Measurements from ENCODE around the gene XPA.
"Not testable (repeated sequence)": the region's sequence is repeated elsewhere in the genome, so short reads cannot be mapped to it uniquely, and the experiment has no call there.

XPA gene

DNA sequence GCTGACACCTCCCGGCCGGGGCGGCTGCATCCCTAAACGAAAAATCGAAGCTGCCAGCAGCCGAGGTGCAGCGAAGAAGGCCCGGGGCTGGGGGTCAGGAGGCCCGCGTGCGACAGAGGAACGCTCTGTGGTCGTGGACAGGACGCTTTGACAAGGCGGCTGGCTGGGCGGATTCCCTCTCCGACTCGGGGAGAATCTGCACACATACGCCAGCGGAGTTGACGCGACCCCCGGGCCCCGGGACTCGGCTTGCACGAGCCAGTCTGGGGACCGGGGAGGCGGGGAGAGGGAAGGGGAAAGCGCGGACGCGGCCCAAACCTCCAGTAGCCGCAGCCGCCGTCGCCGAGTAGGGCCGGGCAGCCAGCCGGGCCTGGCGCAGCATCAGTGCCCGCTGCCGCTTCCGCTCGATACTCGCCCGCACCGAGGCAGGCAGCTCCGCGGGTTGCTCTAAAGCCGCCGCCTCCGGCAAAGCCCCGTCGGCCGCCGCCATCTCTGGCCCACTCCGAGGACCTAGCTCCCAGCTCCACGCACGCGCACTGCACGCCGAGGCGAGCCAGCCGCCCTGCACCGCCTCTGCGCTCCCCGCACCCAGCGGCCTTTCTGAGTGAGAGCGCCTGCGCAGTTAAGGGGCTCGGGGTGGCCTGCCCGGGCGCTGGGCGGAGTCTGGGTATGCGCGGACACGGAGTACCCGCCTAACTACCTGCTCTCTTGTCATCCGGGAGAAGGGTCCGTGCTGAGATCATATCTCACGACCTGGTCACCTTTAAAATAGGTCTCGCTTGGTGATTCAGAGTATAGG lies at the start of gene XPA:
XPA (minus strand) TSS at position 538 of the 799 bp plus-strand sequence; CDS start at position 490, 48 bp downstream.
- DNase-seq: peak; percentile 81

DNA sequence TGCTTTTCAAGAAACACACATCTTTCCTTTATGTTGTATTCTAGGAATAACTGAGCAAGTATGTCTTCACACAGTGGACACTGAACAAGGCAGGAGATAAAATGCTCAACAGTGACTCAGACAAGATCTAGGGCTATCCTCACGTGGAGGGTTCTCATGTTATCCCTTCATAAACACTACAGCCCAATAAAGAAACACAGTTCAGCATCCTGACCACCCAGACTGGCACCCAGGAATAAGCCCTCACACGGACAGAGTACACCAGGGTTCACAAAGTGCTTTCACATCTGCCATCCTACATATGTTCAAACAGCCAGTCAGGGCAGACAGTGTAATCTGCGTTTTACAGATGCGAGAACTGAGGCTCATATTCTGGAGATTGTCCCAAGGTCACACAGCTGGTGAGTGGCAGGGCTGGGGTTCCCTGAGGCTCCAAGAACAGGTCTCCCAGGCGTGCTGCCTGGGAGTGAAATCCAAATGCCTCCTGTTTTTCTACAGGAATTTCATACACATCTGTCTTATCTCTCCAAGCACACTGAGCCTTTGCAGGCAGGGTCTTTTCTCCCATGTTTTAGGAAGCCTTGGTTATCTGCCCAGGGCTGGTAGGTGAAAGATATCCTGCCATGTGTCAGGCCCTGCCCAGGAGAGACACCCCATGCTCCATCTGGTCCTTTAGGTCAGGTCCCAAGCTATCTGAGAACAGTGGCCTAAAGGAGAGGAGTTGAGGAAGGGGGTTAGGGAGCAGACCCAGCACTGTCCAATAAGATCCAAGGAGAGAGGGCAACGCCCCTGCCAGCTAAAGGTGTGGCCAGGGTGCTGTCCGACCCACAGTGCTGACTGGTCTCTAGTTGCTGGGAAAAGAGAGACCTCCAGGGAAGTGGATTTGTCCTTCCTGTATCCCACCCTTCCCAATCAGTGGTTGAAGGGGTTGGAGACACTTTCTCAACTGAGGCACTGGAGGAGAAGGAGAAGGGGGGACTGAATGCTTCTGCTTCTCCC lies 47.9 kb upstream of the XPA start:
- no peak for DNase-seq

DNA sequence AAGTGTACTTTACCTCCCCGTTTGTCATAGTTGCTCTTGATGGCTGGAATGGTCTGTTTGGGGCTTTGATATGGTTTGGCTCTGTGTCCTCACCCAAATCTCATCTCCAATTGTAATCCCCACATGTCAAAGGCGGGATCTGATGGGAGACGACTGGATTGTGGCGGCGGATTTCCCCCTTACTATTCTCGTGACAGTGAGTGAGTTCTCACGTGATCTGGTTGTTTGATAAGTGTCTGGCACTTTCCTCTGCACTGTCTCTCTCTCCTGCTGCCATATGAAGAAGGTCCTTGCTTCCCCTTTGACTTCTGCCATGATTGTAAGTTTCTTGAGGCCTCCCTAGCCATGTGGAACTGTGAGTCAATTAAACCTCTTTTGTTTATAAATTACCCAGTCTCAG lies 46.9 kb upstream of the XPA start:
- DNase-seq: not testable (repeated sequence)

DNA sequence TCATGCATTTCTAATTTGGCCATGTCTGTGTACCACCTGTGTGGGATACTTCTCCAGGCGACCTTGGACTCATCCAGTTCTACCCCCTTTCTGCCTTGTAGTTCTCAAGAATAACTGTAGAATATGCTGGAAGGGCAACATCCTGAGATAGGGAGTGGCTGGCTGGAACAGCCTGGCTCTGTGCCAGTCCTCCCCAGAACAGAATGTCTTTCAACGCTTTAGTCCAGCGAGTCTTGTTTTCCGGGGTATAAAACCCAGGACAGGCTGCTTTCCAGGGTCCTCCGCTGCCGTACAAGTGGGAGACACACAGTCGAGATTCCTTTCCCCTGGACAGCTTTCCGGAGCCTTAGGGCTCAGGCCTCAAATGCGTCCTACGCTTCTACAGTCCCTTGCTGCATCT lies 45.4 kb upstream of the XPA start:
- no peak for DNase-seq

DNA sequence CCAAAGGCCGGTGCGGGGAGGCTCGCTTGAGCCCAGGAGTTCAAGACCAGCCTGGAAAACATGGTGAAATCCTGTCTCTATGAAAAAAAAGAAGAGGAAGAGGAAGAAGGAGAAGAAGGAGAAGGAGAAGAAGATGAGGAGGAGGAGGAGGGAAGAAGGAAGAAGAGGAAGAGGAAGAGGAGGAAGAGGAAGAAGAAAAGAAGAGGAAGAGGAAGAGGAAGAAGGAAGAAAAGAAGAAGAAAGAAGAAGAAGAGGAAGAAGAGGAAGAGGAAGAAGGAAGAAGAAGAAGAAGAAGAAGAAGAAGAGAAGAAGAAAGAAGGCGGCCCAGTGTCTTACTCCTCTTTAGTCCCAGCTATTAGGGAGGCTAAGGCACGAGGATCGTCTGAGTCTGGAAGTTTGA lies 44.8 kb upstream of the XPA start:
- DNase-seq: no peak

DNA sequence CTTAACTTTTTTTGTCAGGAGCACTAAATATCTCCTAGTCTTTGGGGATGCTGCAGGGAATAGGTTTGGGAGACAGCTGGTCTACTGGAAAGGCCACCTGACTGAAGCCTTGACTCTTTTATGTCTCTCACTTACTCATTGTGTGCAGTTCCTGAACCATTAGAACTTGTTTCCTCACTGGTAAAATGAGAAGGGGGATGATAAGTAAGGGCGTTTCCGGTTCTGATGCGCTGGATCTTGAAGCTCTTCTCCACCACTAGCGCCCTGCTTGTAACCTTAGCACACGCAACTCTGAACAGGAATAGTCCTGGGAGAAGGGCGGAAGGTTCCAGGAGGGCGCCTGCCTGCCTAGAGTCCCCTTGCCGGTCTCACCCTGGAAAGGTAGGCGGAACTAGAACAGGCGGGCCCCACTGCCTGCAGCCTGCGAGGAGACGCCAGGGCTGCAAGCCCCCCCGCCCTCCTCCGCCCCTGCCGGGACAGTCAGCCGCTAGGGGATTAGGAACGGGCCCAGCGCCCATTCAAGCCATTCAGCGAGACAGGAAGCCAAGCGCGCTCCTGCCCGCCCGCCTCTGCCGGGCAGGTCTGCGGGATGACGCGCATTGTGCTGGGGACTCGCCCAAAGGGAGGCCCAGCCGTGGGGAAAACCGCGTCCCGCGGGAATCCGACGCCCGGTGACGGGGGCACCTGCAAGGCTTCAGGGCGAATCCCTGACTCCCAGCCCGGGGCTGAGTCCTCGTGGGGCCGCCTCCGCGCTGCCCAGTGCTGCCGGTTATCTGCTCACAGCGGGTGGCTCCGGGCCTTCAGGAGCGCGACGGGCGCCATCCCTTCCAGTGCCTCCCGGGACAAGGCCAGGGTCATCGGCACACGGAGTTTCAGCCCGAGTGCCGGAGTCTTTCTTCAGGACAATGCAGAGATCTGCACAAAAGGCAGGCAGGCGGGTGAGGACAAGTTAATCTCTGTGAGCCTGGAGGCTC lies 44.0 kb upstream of the XPA start:
- DNase-seq: peak; percentile 20

DNA sequence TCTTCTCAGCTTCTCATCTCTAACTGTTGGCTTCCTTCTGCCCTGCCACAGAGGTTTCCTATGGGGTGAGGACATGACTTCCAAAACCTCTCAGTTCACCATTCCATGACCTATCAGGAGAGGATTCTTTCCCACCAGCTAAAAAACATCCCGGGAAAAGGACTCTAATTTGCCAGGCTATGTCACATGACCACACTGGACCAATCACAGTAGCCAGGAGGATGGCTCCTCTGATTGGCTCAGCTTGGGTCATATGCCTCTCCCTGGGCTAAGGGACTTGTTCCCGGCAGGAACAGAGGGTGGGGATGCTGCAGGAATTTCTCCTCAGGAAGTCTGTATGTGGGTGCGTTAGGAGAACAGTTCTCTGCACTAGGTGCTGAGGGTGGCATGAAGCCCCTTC lies 40.3 kb upstream of the XPA start:
- no peak for DNase-seq

DNA sequence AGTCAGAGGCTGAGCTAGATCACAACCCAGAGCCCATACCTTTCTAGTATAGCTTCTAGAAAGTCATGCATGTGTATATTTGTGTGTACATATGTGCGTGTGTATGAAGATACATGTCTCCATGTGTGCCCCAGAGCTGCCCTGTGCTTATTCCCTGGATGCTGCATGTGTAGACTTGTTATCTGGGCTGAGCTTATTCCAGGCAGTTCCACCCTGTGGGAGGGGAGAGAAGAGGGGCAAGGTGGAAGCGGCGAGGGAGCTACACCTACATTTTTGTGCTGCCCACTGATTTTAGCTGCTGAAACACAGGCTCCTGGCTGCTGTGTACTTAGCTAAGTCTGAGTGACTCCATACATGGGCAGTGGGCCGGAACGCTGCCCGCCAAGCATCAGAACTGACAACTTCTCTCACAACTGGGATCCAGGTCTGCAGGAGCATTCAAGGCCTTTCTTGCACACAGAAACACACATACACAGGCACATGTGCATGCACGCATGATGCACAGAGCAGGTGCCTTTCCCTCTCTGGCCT lies 38.0 kb upstream of the XPA start:
- no peak for DNase-seq

DNA sequence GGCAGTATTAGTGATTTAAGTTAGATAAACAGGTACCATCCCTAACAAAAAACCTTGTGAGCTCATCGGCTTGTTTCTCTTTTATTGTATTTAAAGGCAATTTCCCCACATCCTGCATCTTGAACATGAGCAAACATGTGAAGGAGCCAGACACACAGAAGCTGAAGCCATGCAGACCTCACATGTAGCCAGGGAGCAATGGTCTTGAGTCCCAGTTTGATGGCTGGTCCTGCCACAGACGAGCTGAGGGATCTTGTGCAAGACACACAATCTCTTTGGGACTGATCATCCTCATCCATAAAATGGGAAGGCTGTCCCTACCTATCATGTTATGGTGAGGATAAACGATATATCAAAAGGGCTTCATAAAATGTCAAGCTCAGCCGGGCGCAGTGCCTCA lies 29.6 kb upstream of the XPA start:
- no peak for DNase-seq

DNA sequence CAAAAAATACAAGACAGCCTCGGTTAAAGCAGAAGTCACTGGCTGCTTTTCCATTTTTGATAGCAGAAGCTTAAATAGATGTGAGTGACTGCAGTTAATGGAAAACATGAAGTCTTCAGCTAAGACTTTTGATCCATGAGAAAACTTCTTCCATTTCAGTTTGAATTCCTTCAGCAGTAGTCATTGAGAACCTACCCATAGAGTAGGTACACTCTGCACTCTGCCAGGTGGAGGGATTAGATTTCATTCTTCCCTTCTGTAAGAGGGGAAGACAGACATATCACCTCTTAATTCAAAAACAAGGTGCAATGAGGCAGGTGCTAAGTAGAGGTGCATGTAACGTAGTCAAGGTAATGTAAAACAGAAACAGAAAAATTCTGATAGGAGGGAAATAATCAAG lies 26.7 kb upstream of the XPA start:
- no peak for DNase-seq

DNA sequence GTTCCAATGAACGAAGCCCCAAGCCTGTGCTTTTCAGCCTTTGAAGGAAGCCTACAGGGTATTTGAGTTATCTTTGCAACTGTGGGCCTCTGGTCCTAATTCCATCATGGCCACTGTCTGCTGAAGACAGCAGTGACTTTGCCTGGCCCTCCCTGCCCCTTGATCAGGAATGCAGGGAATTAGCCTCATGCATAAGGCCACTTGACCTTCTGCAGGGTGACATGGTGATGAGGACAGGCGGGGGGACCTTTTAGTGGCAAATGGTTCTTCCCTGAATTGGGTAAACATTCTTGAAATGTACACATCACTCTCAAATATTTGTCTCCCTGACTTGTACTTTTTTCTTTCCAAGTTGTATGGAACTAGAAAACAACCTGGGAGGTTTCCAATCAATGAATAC lies 25.2 kb upstream of the XPA start:
- DNase-seq: no peak

DNA sequence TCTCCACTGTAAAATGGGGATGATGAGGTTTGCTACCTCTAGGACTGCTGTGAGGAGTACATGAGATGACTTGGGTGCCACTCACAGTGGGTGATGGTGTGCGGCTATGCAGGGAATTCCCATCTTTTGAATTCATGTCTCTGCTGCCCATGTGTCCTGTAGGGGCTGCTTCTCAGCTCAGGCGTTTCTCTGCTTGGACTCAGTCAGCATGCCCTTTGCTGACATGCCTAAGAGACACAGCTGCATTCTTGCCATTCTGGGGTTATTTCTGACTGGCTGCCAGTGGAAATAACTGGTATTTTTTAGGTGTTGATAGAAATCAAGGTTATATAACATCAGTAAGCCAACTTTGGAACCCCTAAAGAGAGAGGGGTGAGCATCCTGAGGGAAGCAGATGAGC lies 24.3 kb upstream of the XPA start:
- DNase-seq: no peak

DNA sequence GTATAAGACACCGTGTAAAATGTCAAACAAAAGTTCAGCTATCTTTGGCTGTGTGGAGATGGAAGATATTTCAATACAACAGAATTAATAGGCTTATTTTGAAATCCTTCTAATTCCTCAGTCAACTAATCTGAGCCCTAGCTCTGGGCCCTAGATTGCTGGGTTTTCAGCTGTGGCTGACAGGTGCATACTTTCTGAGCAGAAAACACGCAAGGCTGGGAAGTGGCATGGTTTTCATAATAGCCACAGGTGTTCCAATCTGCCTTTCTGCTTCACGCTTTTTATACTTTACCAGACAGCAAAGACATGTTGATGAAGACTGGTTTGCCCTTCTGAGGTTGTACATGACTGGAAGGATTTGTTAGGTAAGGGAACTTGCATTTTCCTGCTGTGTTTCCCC lies 20.7 kb upstream of the XPA start:
- no peak for DNase-seq

DNA sequence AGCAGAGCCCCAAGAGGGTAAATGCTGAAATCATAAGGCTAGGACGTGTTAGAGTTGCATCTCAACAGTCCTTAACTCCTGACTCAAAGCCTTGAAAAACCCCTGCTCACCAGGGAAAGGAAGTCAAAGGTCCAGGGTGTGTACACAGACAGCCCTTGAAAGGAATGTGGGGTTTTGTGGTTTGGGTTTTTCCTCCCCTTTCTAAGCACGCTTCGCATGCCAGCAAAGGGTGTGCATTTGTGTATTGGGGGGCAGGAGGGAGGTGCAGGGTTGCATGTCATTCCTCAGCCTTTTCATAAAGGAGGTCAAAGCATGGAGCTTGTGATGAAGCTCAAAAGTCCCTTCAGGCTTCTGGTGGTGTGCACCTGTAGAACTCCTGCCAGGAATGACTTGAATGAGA lies 17.3 kb upstream of the XPA start:
- no peak for DNase-seq

DNA sequence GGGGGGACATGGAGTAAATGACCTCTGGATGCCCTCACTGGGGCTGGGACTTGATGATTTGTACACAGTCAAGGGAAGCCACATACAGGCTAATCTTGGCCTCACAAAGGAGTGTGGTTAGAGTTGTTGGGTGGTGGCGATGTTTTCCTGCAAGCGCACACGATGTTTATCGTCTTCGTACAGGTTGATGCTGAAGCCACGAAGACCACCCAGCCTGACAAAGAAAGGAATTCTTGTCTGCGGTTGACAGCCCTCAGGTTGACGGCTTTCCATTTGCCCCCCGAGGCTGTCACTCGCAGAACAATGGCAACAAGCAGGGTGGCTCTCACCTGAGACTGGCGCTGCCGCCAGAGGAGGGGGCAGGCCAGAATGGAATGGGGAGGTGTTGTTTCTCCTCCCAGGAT lies 14.1 kb upstream of the XPA start:
- DNase-seq: no peak

DNA sequence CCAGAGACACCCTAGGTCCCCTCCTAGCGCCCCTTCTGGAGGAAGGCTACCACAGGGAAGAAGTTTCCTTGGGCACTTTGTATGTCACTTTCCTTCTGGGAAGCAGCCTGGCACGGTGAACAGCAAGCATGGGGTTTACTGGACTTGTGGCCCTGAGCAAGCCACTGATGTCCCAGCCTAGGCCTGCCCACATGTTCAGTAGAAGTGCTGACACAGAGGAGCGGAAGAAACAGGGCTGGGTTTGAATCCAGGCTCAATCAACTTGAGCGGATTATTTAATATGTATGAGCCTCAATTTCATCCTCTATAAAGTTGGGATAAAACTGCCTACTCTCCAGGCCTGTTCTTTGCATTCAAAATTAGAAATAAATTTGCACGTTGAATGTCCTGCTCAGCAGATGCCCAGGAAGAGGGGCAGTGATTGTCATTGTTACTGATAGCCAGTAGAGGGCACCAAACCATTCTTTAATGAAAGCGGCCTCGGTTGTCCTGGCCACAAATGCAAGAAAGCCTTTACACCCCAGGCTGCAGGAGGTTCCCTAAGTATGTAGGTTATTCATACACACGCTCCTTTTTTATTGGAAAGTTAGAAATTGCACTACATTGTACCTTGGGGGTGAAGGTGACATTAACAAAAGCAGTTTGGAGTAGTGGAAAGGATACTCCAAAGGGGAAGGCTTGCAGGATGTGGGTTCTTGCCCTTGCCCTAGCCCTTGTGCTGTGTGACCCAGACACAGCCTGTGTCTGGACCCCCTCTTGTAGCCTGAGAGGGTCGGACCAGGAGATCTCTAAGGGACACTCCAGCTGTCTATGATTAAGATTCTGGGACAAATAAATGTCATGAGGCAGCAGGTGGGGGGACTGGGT lies 13.4 kb upstream of the XPA start:
- peak; percentile 13 for DNase-seq

DNA sequence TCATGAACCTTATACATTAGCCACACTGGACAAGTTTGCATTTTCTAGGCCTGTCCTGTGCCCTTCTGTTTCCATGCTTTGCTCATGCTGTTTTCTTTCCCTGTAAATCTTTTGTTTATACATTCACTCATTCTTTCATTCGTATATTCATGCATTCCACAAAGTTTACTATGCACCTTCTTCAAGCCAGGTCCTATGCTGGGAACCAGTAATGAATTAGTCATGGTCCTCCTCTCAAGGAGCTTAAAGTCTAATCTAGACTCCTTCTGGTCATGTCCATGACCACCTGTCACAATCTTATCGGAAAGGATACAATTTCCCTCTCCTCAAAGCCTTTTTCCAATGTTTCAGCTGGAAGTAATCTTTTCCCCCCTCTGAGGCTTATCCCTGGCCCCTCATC lies 9.1 kb upstream of the XPA start:
- no peak for DNase-seq

DNA sequence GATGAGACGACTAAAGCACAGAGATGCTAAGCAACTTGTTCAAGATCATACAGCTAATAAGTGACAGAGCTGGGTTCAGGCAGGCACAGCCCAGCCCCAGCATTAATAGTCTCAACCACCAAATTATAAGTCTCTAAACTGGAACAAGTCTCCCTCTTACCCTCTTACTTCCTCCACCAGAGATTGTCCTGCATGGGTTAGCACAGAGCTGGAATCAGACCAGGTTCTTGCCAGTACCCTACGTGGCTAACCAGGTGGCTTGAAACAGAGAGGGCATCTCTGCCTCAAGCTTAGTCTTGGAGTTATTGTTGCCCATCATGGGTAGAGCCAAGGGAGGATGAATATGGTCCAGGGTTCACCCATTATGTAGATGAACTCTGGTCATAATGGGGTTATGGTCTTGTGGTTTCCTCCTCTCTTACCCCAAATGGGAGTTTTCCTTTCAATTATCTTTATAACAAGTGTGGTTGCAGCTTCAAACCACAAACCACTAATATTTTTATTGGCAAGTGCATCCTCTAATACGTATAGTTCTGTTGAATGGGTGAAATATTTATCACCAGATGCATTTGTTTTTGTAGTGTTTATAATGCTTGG lies 8.3 kb upstream of the XPA start:
- no peak for DNase-seq

DNA sequence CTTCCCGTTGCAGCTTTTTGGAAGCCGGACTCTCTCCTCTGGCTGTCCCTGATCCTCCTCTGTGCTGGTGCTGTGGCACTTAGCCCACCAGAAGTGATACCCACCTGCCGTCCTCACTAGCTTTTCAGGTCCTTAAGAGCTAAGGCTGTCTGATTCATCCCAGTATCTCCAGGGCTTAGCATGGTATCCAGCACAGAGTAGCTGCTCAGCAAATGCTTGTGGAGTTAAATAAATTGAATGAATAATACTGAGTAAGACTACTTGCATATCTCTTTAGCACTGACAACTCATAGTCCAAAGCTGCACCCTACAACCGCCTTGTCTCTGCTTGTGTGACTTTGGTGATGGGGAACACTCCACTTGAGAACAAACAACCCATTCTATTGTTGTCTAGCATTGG lies 7.7 kb upstream of the XPA start:
- DNase-seq: no peak

DNA sequence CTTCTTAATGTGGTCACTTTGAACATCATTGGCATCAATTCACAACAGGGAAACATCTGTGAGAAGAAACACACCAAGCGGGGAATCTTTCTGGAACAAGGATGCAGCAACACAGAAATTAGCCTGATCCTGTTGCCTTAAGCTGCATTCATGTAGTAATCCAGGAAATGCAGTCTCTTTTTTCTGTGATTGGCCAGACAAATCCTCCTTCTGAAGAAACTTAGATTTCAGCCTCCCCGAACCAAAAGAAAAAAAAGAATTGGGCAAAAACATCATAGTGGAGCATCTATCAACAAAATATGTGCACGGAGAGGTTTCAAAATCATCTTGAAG lies 7.2 kb upstream of the XPA start:
- DNase-seq: no peak

Data from NCI-H526 treated with DMSO at 0.1 percent for 48 hours (cell line).